HG03575 (cell line): Measurements from ENCODE around the gene KIAA1217.

Source experiments
- ATAC-seq: cut with Tn5 transposase; IDR thresholded peaks from one replicate; pipeline ENCODE4 v1.9.1; 2021; ENCODE audit not compliant: unreplicated experiment, insufficient number of reproducible peaks, low FRiP score; ENCODE audit errors: extremely low read depth

The KIAA1217 gene

GRCh38 chr10:24239289-24240040 is 30.5 kb downstream of the KIAA1217 start:
- ATAC-seq: no peak

- no peak for ATAC-seq
These were observed 31.3 kb downstream of the KIAA1217 start for GRCh38 chr10:24240041-24240751.

GRCh38 chr10:24241536-24242040 is 32.6 kb downstream of the KIAA1217 start:
- ATAC-seq: no peak

- ATAC-seq: no peak
These were observed 33.6 kb downstream of the KIAA1217 start for GRCh38 chr10:24242562-24242961.

GRCh38 chr10:24246365-24246764 is 37.4 kb downstream of the KIAA1217 start:
- no peak for ATAC-seq

- ATAC-seq: no peak
These were observed 38.9 kb downstream of the KIAA1217 start for GRCh38 chr10:24247841-24248240.

GRCh38 chr10:24249829-24250415 is 41.0 kb downstream of the KIAA1217 start:
- ATAC-seq: no peak

- no peak for ATAC-seq
These were observed 42.6 kb downstream of the KIAA1217 start for GRCh38 chr10:24251547-24251946.

GRCh38 chr10:24254180-24254579 is 45.2 kb downstream of the KIAA1217 start:
- no peak for ATAC-seq

- ATAC-seq: no peak
These were observed 46.4 kb downstream of the KIAA1217 start for GRCh38 chr10:24255115-24255880.

- ATAC-seq: no peak
These were observed 47.0 kb downstream of the KIAA1217 start for GRCh38 chr10:24255881-24256311.

GRCh38 chr10:24256619-24257107 is 47.7 kb downstream of the KIAA1217 start:
- no peak for ATAC-seq

GRCh38 chr10:24257588-24257987 is 48.6 kb downstream of the KIAA1217 start:
- ATAC-seq: no peak

GRCh38 chr10:24259365-24260130 is 50.6 kb downstream of the KIAA1217 start:
- no peak for ATAC-seq

GRCh38 chr10:24261627-24262026 is 52.7 kb downstream of the KIAA1217 start:
- no peak for ATAC-seq

GRCh38 chr10:24262929-24263590 is 54.1 kb downstream of the KIAA1217 start:
- ATAC-seq: no peak

- ATAC-seq: no peak
These were observed 60.5 kb downstream of the KIAA1217 start for GRCh38 chr10:24269476-24269875.

GRCh38 chr10:24272374-24272773 is 63.4 kb downstream of the KIAA1217 start:
- no peak for ATAC-seq
